Measurements from ENCODE around the gene RPL31.

The RPL31 gene

DNA sequence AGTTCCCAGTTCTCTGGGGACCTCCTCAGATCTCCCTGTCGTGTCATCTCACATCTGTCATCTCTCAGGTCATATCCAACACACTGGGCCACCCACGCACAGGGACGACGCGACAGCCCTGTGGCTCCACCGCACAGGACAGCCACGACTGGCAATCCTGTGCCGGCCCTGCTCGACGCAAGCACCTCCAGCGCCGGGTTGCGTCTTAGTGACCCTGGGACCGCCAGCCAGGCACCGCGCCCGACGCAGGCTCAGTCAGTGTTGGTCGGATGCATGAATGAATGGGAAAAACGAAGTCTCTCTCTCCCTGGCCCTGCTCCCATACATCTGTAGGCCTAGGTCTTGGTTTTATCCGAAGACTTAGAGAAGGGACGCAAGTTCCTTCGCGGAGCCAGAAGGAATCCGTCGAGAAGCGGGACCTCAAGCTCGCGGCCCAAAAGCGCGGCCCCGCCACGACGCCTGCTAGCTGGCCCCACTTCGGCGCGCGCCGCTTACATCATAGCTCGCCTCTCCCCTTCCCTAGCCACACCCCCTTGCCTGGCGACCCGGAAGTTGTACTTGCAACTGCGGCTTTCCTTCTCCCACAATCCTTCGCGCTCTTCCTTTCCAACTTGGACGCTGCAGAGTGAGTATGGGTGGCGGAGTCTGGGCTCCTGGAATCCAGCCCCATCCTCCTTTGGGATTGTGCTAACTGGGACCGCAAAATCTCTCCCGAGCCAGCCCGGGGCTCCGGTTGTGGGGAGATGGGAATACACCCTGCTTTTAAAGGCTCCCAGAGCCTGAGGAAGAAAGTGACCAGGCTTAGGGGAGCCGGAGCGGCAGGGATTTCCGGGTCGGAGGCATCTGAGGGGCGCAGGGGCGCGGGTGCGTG is at the start of gene RPL31:
TSS of gene RPL31 (plus strand) at position 599 of the 871 bp plus-strand sequence. CDS start 413 bp downstream, outside the sequence.
- DNase-seq (ENCODE audit: low read depth) = peak; percentile 100

DNA sequence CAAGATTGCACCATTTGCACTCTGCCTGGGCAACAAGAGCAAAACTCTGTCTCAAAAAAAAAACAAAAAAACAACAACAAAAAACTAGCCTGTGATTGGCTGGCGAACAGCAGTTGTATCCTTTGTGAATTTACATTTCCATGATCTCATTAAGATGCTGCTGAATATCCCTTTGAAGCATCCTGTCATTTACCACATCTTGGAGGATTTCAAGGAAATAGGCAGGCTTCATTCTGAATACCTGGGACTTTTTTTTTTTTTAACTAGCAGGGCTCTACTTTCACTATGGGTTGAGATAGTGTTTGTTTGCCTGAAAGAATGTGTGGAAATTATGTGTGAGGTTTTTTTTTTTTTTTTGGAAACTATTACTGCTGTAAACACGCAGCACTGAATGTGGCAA is 49.6 kb upstream of the RPL31 start:
- DNase-seq (ENCODE audit: low read depth) = no peak

DNA sequence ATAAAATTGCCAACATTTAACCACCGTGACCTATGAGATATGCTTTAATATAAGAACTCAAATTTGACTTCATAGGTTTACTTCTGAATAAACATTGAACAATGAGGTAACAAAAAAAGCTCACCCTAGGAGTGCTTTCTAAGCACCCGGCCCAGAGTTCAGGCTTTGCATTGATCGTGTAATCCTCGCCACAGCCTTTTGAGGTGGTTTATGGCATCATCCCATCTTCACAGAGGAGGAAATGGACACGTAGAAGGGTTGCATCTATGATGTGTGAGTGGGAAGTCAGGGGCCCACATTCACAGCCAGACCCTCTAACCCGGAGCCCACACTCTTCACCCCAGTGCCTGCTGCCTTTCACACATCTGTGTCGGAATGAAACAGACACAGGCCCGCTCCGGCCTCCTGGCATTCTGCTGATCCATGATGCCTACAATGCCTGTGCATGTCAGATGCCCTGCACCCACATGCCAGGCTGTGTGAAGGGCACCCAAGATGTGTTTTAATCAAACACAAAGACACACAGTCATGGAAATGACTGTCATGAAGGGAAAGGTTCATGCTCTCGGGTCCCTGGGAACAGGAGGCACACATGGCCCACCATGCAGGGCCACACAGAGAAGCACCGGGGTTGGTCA is 48.6 kb upstream of the RPL31 start:
- DNase-seq (ENCODE audit: low read depth) = no peak

DNA sequence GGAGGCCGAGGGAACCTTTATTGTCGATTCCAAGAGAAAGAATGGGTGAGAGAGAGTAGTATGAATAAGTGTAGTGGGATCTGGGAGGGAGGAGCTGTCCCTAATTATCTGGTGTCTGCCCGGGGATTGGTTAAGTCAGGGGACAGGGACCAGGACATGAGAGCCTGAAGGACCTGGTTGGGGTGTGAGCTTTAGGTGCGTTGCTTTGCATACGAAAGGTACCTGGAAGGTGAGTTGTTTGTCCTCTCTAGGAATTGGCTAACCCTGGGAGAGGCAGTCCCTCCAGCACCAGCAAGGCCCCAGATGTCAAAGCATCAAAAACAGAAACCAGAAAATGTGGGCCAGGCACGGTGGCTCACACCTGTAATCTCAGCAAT is 48.1 kb upstream of the RPL31 start:
- DNase-seq (ENCODE audit: low read depth) = no peak

DNA sequence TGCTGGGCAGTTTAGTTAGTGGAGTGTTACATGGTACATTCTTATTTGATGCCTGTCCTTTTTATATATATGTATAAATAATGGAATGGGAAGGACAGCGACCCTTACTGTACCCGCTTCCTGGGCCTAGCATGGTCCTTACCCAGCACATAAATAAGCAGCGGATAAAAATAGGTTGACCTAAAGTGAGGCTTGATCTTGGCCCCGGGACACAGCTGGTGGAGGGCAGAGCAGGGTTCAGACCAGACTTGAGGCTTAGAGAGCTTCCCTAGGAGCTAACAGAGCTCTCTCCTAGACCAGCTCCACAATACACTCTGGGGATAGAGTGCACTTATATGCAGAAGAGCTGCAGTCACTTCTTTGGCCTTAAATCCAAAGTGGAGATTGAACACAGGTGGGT is 46.9 kb upstream of the RPL31 start:
- no peak for DNase-seq (ENCODE audit: low read depth)

DNA sequence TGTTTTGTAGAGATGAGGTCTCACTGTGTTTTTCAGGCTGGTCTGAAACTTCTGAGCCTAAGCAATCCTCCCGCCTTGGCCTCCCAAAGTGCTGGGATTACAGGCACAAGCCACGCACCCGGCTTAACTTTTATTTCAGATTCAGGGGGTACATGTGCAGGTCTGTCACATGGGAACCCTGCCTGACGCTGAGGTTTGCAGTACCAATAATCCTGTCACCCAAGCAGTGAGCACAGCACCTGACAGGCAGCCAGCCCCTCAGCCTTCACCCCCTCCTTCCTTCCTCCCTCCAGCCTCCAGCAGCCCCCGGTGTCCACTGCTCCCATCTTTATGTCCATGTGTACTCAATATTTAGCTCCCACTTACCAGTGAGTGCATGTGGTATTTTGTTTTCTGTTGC is 46.0 kb upstream of the RPL31 start:
- DNase-seq (ENCODE audit: low read depth) = no peak

DNA sequence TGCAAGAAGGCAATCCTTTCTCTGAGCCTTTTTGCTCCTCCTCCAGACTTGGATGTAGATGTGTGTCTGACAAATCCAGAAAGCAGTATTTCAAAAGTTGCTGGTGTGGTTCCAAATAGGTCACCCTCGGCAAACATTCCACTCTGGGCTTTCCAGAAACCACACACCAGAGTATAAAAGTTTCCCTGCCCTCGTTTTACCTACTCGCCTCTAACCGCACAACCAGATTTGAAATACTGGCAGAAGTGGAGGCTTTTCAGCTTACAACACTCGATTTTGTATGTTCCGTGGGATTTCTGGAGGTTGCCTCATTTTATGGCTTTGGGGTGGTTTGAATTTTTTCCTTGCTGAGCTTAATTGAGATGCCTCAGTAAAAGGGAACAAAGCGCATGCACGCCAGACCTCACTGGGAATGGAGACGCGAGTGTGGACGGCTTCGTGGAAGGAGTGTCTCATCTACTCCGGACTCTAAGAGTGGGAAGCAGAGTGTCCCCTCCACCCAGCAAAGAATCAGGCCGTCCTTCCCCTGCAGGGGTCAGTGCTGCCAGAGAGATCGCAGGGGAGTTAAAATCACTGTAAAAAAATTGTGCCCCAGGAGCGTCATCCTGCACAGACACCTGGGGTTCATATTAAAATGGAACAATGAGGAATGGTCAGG is 44.0 kb upstream of the RPL31 start:
- DNase-seq (ENCODE audit: low read depth) = peak; percentile 100

DNA sequence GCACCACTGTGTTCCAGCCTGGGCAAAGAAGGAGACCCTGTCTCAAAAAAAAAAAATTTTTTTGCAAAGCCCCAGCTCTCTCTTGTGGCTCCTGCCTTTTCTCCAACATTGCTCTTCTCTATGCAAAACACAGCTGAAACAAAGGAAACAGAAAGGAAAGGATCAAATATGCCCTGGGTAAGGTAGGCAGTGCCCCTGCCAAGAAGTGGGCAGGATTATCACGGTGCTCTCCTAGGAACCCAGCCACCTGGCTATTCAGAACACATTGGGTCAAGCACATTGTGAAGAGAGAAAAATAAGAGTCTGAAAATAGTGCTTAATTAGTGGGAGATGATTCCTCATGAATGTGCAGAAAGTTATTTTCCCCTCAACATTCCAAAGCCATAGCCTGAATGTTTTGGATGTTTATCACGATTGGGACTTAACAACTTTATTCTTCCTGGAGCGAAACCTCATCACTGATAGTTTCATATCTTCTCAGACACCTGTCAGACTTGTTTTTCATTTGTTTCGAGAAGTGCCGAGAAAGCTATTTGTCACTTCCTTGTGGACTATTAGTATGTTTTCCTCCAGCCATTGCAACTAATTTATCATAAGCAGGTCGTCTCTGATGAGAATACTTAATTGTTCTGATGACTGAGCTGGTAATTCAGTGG is 42.7 kb upstream of the RPL31 start:
- peak; percentile 80 for DNase-seq (ENCODE audit: low read depth)

DNA sequence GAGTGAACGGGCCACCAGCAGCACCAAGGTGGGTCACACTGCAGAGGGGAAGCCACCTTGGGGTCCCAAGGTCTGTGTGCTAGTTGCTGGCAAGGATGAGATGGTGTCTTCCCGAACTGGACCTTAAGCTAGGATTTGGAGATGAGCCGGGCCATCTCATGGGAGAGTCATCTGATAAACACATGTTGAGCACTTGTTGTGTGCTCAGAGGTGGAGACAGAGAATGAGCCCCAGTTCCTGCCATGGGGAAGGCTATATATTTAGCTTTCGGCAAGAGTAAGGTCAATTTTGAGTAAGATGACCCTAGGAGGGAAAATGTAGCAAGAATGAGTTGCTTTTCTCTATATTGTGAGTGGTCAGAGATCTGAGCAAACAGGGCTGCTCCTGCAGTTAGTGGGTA is 41.4 kb upstream of the RPL31 start:
- no peak for DNase-seq (ENCODE audit: low read depth)

DNA sequence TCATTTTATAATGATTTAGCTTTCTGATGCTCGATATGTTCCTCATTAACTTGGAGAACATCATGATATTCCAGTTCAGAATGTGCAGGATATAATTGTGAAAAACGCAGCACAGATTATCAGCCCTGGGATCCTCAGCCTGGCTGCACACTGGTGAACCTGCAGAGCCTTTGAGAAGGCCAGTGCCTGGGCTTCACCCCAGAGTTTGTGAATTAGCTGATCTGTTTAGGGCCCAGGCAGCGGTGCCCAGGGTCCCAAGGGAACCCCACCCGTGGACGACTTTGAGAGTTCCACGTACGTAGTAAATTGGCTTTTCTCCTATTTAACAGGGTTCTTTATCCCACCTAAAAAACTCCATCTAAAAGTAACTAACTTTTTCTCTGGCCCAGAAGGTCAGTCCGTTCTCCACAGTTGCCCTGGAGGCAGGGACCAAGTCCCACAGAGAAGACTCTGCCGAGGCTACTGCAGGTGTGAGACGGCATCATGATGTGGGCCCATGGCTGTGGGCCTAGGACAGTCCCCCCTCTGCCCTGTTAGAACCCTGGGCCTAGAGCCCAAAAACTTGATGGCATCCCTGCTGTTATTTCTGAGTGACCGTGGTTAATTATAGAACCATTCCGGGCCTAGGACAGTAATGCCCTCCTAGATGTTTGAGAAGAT is 39.6 kb upstream of the RPL31 start:
- DNase-seq (ENCODE audit: low read depth) = no peak

DNA sequence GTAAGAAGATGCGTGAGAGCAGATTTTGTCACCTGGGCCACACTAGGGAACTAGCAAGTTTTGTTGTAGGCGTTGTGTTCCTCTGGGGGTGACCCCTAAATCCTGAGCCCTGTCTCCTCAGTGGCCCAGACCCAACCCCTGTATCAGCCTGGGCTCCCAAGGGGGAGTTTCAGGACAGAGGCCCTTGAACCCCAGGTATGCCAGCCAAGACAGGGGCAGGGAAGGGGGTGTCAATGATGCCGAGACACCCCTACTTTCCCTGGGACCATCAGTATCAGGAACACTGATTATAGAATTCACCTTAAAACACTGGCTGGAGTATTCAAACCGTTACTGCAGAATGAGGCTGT is 39.1 kb upstream of the RPL31 start:
- no peak for DNase-seq (ENCODE audit: low read depth)

DNA sequence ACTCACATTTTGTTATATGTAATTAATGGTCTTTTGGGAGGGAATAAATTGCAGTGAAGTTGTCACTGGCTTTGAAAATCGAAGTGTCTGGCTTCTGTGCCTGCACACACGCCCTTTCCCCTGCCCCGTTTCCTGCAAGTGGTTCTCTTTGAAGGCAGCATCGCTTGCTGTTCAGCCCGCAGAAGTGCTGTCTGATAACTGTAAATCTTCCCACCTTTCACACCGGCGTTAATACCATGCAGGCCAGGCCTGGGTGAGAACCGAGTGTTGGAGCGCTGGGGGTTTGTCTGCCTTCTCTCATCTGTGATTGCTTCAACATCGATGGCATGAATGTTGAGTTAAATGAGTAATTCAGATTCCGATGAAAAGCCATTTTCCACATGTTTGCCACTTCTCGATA is 37.9 kb upstream of the RPL31 start:
- no peak for DNase-seq (ENCODE audit: low read depth)

DNA sequence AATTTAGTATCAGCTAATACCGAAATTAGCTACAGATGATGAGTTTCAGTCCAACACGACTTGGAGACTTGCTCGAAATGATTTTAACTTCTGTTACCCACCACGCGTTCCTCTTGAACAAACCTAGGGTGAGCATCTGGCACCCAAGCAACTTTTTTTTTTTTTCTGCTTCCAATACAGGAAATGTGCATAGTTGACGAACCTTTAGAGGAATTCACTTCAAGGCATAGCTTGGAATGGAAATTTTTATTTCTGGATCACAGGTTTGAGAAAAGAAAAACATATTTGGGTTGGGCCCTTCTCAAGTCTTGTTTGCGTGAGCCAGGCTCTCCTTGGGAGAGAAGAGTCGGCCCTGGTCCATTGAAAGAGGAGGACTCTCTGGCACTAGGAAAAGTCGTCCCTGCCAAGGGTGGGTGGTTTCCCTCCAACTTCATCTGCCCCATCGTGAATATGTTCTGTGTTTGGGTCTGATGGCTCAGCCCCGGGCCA is 37.4 kb upstream of the RPL31 start:
- DNase-seq (ENCODE audit: low read depth) = no peak

DNA sequence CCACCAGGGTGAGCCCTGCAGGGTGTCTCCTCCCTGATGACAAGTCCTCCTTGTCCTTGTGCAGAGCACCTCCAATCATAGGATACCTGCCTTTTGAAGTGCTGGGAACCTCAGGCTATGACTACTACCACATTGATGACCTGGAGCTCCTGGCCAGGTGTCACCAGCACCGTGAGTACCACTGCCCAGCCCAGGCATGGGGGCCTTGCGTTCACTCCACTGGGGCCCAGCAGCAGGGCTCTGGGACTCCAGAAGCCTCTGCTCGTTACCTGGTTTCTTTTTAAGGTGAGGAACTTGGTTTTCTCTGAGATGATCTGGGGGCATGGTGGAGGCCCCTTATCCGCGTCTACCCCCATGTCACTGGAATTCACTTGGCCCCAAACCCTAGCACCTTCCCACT is 36.5 kb upstream of the RPL31 start:
- no peak for DNase-seq (ENCODE audit: low read depth)

DNA sequence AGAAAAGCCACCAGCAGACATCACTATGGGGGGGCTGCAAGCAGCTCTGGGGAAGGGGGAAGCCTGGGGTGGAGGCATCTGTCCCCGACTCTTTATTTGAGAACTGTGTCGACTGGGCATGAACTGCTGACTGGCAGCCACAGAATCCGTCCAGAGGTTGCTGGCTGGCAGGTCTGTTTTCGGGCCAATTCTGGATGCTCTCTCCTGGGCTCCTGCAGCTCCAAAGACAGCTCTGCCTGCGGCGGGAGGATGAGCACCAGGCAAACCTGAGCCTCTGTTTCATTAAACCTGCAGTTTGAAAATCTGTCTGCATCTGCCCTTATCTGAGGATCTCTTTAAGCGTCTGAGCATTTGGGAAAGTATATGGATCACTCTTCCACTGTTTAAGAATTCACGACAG is 34.4 kb upstream of the RPL31 start:
- DNase-seq (ENCODE audit: low read depth) = no peak

DNA sequence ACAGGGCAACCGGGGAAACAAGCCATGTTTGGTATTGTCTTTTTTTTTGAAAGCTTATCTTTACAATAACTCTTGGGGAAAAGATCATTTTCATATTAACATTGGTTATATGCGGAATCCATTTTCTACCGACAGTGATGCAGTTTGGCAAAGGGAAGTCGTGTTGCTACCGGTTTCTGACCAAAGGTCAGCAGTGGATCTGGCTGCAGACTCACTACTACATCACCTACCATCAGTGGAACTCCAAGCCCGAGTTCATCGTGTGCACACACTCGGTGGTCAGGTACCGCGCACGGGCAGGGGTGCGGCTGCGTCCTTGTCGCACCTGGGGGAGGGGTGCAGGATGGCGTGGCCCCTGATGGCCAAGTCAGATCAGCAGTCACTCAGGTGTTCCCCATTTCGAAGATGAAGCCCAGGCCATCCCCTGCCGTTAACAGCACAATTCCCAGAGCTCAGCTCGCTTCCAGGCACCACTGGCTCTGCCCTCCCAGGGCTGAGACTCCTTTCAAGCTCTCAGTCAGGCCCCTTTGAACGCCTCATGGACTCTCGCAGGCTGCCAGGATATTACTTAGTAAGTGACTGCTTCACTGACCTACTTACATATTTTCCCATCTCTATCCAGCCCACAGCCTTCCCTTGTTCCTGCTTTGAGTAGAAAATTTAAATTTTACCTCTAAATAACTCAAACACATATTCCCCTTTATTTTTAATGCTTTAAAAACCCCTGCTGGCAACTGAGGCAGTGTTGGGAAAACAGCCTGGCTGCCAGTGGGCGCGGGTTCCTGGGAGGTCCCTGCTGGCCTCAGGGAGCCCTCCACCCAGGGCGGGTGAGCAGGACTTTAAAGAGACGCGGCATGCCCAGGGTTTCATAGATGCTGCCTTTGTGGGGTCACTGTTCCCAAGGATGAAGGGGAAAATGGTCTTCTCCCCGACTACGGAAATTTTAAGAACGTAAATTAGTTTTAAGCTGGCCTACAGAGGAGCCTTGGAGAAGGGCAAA is 33.6 kb upstream of the RPL31 start:
- no peak for DNase-seq (ENCODE audit: low read depth)

DNA sequence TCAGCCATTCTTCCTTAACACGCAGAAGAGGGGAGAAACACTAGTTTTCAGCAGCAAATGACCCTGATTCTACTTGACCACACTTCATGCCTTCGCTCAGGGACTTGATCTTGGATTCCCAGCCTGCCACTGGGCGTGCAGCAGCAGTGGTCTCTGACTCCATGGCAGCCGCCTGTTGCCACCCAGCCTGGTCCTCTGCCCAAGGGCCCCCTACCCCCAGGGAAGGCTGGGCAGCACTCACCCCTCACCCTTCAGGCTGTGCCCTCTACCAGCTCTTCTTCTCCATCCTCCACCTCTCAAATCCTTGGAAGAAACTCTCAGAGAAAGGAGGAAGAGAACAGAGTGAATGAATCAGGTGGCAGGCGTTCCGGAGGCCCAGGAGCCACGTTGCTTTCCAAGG is 32.1 kb upstream of the RPL31 start:
- no peak for DNase-seq (ENCODE audit: low read depth)

DNA sequence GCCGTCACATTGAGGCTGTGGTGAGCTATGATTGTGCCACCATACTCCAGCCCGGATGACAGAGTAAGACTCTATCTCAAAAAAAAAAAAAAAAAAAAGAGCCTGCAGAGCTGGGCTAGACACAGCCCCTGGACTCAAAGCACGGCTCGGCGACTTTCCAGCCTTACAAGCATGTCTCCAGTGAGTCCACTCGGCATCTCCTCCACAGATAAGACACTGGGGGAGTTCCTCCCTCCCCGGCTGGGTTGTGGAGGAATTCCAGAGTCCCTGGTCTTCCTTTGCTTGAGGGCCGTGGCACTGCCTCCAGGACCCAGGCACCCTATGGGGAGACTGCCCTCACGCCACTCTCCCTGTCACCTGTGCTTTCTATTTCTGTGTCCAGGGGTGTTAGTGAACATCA is 30.9 kb upstream of the RPL31 start:
- no peak for DNase-seq (ENCODE audit: low read depth)

DNA sequence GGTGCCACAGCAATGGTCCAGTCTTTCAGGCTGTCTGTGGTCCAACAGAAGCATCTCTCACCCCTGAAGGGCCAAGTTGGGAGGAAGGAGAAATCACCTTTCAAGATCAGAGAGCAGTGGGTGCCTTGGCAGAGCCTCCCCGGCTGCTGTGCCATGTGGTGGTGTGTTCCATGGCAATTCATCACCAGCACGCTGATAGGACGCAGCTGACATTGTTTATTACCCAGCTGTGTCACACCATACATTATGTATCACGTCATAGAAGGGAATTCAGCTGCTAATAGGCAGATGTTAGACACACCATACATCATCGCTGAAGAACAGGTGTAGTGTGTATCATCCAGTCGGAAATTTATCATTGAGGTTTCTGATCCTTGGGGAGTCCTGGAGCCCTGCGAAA is 29.6 kb upstream of the RPL31 start:
- no peak for DNase-seq (ENCODE audit: low read depth)

DNA sequence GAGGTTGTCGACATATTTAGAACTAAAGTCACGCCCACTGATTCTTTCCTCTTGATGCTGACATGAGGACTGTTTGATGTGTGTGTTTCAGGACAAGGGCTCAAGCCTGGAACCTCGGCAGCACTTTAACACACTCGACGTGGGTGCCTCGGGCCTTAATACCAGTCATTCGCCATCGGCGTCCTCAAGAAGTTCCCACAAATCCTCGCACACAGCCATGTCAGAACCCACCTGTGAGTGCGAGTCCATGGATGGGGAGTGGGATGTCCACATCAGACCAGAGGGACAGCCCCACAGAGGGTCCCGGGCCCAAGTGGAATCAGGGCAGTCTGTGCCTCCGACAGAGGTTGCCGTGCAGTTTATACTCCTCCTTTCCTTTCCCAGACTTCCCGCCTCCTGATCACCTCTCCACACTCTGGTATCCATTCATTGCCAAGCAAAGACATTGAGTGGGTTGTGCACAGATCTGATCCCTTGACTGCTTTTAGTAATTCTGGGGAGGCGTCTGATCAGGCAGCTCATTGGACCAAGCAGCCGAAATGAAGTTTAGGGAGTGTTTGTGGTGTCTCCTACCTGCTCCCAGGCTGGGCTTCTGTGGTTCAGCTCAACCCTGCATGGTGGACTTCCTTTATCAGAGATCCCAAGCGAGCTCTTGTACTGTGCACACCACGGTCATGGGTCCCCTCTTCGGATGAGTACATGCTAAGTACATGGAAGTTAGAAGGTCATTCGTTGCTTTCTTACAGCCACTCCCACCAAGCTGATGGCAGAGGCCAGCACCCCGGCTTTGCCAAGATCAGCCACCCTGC is 27.2 kb upstream of the RPL31 start:
- no peak for DNase-seq (ENCODE audit: low read depth)
